GM12878 (cell line): ENCODE measurements around the gene ATXN1.
A peak's percentile ranks its signal among the peaks of the same experiment; 100 is the strongest.

ENCODE experiments used
- CTCF ChIP-seq, 3 experiments: IDR thresholded peaks in 2 of 3; conservative IDR thresholded peaks in 1 of 3; 2 replicates each; pipeline ENCODE4 v1.5.1; 2011; ENCODE audit warnings: low read depth in 3 of 3, low read length in 3 of 3, mild to moderate bottlenecking in 3 of 3, control low read depth in 2 of 3, moderate library complexity in 2 of 3, inconsistent platforms in 1 of 3, mixed read lengths in 1 of 3; ENCODE audit not compliant: control insufficient read depth in 2 of 3, insufficient read depth in 1 of 3; ENCODE audit errors: extremely low read depth in 1 of 3
- HDAC2 ChIP-seq: fragments of 200-600 bp; sonication (generic); IDR thresholded peaks from 2 replicates; pipeline ENCODE4 v1.6.1; 2017
- MTA3 ChIP-seq: IDR thresholded peaks from 2 replicates; pipeline ENCODE4 v1.6.1; 2012; ENCODE audit warnings: low read length, inconsistent platforms, borderline replicate concordance
- POLR2A ChIP-seq: IDR thresholded peaks from 2 replicates; pipeline ENCODE4 v1.6.1; 2011; ENCODE audit warnings: low read depth, mild to moderate bottlenecking, low read length
- TF ChIP-seq, protein P1 (sequence below): fragments of 450-650 bp; IDR thresholded peaks from 2 replicates; pipeline ENCODE4 v1.6.1; 2017; ENCODE audit warnings: mild to moderate bottlenecking

DNA sequence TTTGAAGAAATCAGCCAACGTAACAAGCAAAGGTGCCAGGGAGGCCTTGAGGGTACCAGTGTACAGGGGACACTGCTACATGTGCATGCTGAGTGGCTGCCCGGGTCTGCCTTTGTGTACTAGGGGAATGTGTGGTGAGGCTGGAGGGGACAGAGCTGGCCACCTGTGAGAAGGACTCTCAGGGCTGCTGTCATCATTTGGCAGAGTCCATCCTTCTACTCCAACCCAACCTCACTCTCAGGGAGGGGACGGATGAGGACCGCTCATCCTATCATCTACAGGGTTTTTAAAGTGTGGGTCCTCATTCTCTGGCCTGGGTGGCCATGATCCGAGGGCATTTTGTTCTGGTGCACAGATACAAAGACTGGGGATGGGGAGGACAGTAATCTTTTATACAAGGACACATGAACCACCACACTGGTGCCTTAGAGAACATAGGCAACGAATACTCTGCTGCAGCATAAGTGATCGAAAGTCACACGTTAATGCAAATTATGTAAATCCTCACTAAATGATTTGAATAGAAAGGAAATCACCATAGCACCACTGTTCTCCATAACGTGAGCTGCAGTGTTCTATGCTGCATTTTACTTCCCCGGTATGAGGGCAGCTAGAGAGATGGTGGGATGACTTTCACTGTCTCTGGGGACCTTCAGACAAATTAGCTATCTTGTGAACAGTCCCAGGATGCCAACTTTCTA, 341.5 kb downstream of the ATXN1 start:
- no peak for TF ChIP-seq MTA3
- TF ChIP-seq, protein P1, sequence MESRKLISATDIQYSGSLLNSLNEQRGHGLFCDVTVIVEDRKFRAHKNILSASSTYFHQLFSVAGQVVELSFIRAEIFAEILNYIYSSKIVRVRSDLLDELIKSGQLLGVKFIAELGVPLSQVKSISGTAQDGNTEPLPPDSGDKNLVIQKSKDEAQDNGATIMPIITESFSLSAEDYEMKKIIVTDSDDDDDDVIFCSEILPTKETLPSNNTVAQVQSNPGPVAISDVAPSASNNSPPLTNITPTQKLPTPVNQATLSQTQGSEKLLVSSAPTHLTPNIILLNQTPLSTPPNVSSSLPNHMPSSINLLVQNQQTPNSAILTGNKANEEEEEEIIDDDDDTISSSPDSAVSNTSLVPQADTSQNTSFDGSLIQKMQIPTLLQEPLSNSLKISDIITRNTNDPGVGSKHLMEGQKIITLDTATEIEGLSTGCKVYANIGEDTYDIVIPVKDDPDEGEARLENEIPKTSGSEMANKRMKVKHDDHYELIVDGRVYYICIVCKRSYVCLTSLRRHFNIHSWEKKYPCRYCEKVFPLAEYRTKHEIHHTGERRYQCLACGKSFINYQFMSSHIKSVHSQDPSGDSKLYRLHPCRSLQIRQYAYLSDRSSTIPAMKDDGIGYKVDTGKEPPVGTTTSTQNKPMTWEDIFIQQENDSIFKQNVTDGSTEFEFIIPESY = no peak
- TF ChIP-seq POLR2A = peak; percentile 65
- TF ChIP-seq CTCF (IDR thresholded peaks at IDR 0.05 in 2 of 3, conservative IDR thresholded peaks at IDR 0.05 in 1 of 3; ENCODE audit: control insufficient read depth in 2 of 3, extremely low read depth in 1 of 3, insufficient read depth in 1 of 3, low read depth in 3 of 3, low read length in 3 of 3) = no peak
- TF ChIP-seq HDAC2 = no peak
